Hepatocyte (in vitro differentiated cells): ENCODE results near the gene ZDHHC13. TPM values are rescaled to one million over a fixed set of nuclear protein-coding genes. Genes with fewer than 3 reads are reported as not detected.

Source experiments
- DNase-seq: peaks from one replicate; pipeline ENCODE4 v3.0.0-alpha.2; 2016; ENCODE audit warnings: low spot score
- H2AFZ ChIP-seq: fragments of 200-600 bp; sonication (generic); 2 replicates; pipeline ENCODE4 v1.6.0; 2016; ENCODE audit warnings: antibody characterized with exemption, mild to moderate bottlenecking
- H3K27ac ChIP-seq: fragments of 200-600 bp; sonication (generic); 2 replicates; pipeline ENCODE4 v1.5.1; 2016; ENCODE audit warnings: mild to moderate bottlenecking
- H3K27me3 ChIP-seq: fragments of 200-600 bp; sonication (generic); 2 replicates; pipeline ENCODE4 v1.6.1; 2016
- H3K36me3 ChIP-seq: fragments of 200-600 bp; sonication (generic); replicated peaks from 2 replicates; pipeline ENCODE4 v1.5.1; 2016; ENCODE audit warnings: low read depth; ENCODE audit not compliant: insufficient read depth
- H3K4me1 ChIP-seq: fragments of 200-600 bp; sonication (generic); 2 replicates; pipeline ENCODE4 v1.5.1; 2016; ENCODE audit warnings: mild to moderate bottlenecking, moderate library complexity; ENCODE audit not compliant: insufficient read depth
- H3K4me2 ChIP-seq: fragments of 200-600 bp; sonication (generic); 2 replicates; pipeline ENCODE4 v1.6.0; 2016
- H3K4me3 ChIP-seq: fragments of 200-600 bp; sonication (generic); 2 replicates; pipeline ENCODE4 v1.5.1; 2016; ENCODE audit warnings: mild to moderate bottlenecking
- H3K79me2 ChIP-seq: fragments of 200-600 bp; sonication (generic); 2 replicates; pipeline ENCODE4 v1.6.0; 2017; ENCODE audit warnings: mild to moderate bottlenecking
- H3K9me2 ChIP-seq: fragments of 200-600 bp; sonication (generic); replicated peaks from 2 replicates; pipeline ENCODE4 v1.6.0; 2017; ENCODE audit warnings: mild to moderate bottlenecking; ENCODE audit not compliant: insufficient read depth
- H3K9me3 ChIP-seq: fragments of 200-600 bp; sonication (generic); 2 replicates; pipeline ENCODE4 v1.5.1; 2016; ENCODE audit warnings: low read depth, mild to moderate bottlenecking
- H4K20me1 ChIP-seq: fragments of 200-600 bp; sonication (generic); 2 replicates; pipeline ENCODE4 v1.6.0; 2016; ENCODE audit warnings: mild to moderate bottlenecking; ENCODE audit not compliant: insufficient read depth, poor library complexity, severe bottlenecking
- EZH2 ChIP-seq: fragments of 200-600 bp; sonication (generic); IDR thresholded peaks from 2 replicates; pipeline ENCODE4 v1.6.1; 2016; ENCODE audit warnings: antibody characterized with exemption, mild to moderate bottlenecking, borderline replicate concordance
- EZH2phosphoT487 ChIP-seq: fragments of 200-600 bp; sonication (generic); IDR thresholded peaks from one replicate; pipeline ENCODE4 v1.6.1; 2018; ENCODE audit warnings: antibody characterized with exemption, mild to moderate bottlenecking, low read depth, moderate library complexity; ENCODE audit not compliant: unreplicated experiment, severe bottlenecking
- WGBS: methylation state at CpG from one replicate; pipeline ENCODE4 v1.1.6; 2016; ENCODE audit warnings: low lambda C conversion rate; ENCODE audit errors: missing lambda C conversion rate; 5-methylcytosine and 5-hydroxymethylcytosine counted together
- polyA plus RNA-seq: library from polyadenylated mRNA; unstranded; fragments of >200 nt; fragmentation: Nextera tagmentation; extraction: Ambion mirVana; gene quantifications from 2 replicates; pipeline ENCODE4 v1.2.1, GENCODE V29; 2016
- total RNA-seq: library from RNA; depleted of rRNA; stranded (reverse); fragments of >200 nt; gene quantifications from 2 replicates; pipeline ENCODE4 v1.2.3, GENCODE V29; 2014
- TF ChIP-seq, protein P1 (sequence below): fragments of 200-600 bp; sonication (generic); IDR thresholded peaks from 2 replicates; pipeline ENCODE4 v1.5.1; 2016; ENCODE audit warnings: antibody characterized with exemption, mild to moderate bottlenecking; ENCODE audit not compliant: poor library complexity

Gene ZDHHC13
- total and polyA plus RNA-seq, 2 experiments from 2014 or later: 14.6 to 27.1 TPM

DNA sequence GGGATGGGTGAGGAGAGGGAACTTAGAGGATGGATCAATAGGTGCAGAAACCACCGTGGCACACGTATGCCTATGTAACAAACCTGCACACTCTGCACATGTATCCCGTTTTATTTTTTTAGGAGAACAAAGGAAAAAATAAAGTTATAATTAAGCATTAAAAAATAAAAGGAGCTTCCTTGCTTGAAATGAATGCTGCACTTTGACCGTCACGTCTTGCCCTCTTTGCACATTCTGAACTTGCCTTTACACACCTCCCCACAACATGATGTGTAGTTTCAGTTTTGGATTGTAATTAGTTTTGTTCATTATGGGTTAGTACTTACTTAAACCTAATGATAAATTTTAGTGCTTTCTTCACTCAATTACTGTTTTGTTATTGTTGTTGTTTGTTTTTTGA is 87.9 kb downstream of the ZDHHC13 start:
- Histone ChIP-seq H3K27ac (no peak overlapping the region), H4K20me1 (no peaks in the 10 kb centered on the region), H2AFZ (no peak overlapping the region), H3K27me3 (no peaks in the 10 kb centered on the region), H3K4me3 (no peak overlapping the region), H3K4me1 (peaks cover 7% of the 10 kb centered on the region), H3K9me2 (no peaks in the 10 kb centered on the region), H3K4me2 (no peak overlapping the region), H3K9me3 (no peaks in the 10 kb centered on the region), H3K79me2 (no peaks in the 10 kb centered on the region), H3K36me3 (no peaks in the 10 kb centered on the region)
- no peak for DNase-seq
- TF ChIP-seq EZH2phosphoT487 (no peak), EZH2 (no peak)
- TF ChIP-seq, protein P1, sequence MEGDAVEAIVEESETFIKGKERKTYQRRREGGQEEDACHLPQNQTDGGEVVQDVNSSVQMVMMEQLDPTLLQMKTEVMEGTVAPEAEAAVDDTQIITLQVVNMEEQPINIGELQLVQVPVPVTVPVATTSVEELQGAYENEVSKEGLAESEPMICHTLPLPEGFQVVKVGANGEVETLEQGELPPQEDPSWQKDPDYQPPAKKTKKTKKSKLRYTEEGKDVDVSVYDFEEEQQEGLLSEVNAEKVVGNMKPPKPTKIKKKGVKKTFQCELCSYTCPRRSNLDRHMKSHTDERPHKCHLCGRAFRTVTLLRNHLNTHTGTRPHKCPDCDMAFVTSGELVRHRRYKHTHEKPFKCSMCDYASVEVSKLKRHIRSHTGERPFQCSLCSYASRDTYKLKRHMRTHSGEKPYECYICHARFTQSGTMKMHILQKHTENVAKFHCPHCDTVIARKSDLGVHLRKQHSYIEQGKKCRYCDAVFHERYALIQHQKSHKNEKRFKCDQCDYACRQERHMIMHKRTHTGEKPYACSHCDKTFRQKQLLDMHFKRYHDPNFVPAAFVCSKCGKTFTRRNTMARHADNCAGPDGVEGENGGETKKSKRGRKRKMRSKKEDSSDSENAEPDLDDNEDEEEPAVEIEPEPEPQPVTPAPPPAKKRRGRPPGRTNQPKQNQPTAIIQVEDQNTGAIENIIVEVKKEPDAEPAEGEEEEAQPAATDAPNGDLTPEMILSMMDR: no peak
- WGBS: 91% methylated on average over 5 of the region's 5 CpGs

DNA sequence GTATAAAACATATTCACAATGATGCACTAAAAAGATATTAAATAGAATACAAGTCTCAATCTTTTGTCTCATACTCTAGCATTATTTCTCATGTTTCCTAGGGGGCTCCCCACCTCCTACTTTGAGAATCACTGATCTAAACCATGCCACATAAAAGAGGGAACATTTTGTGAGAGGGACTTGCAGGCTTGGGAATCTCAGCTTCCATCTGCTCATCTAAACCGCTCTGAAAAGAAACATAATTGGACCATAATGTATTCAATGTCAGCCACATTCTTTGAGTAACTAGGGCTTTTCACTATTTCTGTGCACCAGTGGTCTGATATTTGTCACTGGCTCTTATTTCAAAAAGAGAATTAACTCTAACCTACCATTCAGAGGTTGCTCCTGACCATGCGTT is 91.2 kb downstream of the ZDHHC13 start:
- Histone ChIP-seq H3K27ac (no peak overlapping the region), H3K9me3 (no peaks in the 10 kb centered on the region), H3K27me3 (no peaks in the 10 kb centered on the region), H3K4me3 (no peak overlapping the region), H3K4me1 (no peaks in the 10 kb centered on the region), H4K20me1 (no peaks in the 10 kb centered on the region), H3K36me3 (no peaks in the 10 kb centered on the region), H3K9me2 (no peaks in the 10 kb centered on the region), H3K4me2 (no peak overlapping the region), H2AFZ (no peak overlapping the region), H3K79me2 (no peaks in the 10 kb centered on the region)
- 94% methylated on average over 2 of the region's 2 CpGs for WGBS
- no peak for DNase-seq
- no peak for TF ChIP-seq EZH2
- TF ChIP-seq, protein P1: no peak
- no peak for TF ChIP-seq EZH2phosphoT487

DNA sequence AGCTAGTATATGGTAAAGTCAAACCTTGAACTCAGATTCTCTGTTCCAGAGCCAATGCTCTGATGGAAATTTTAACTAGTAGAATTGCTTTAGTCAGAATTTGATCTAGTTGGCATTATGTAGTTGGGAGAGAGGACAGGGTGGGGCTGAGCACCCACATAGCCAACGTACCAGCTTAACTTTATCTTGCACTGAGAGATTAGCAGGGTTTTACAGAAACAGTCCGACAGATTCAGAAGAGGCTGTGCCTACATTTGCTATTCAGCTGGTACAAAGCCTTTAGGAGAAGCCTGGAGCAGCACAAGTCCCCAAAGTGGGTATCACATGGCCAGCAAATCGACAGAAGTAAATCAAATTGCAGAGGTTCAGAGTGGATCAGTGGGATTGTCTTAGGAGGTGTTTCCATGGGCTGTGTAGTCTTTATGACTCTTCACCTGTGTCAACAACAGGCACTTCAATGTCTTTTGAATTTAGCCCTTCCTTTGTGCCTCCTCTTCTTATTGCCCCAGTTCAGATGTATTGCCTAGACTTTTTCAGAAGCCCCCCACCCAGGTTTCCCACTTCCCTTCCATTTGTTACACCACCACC is 92.1 kb downstream of the ZDHHC13 start:
- TF ChIP-seq, protein P1: no peak
- no peak for TF ChIP-seq EZH2
- no peak for TF ChIP-seq EZH2phosphoT487
- Histone ChIP-seq H2AFZ (no peak overlapping the region), H3K4me1 (no peaks in the 10 kb centered on the region), H3K27ac (no peak overlapping the region), H3K4me2 (peak overlapping the region; percentile 12), H3K4me3 (no peak overlapping the region), H3K79me2 (no peaks in the 10 kb centered on the region), H3K27me3 (no peaks in the 10 kb centered on the region), H3K9me3 (no peaks in the 10 kb centered on the region), H4K20me1 (no peaks in the 10 kb centered on the region), H3K9me2 (no peaks in the 10 kb centered on the region), H3K36me3 (no peaks in the 10 kb centered on the region)
- no peak for DNase-seq
- WGBS: 38% methylated on average over 3 of the region's 3 CpGs
